Measurements from ENCODE around the gene SOCS6. TPM values are rescaled to one million over a fixed set of nuclear protein-coding genes. Genes with fewer than 3 reads are reported as not detected.

SOCS6 gene
- total RNA-seq, 3 donors from 2014 or later, result 17.9 to 32.9 (median 20.6) TPM

GRCh38 chr18:70331456-70332097, 42.7 kb downstream of the SOCS6 start:
- intact Hi-C loops (cut with DNase I; ENCODE audit: low total_unique reads), result no loop called here
- Histone ChIP-seq H3K4me3 (no peak overlapping the region), H3K9me3 (no peaks in the 10 kb centered on the region), H3K4me1 (no peaks in the 10 kb centered on the region), H3K27ac (no peak overlapping the region), H3K36me3 (no peaks in the 10 kb centered on the region), H3K27me3 (no peaks in the 10 kb centered on the region)
- TF ChIP-seq POLR2A (IDR thresholded peaks at IDR 0.05) (no peak), POLR2AphosphoS5 (IDR thresholded peaks at IDR 0.05) (no peak), CTCF (IDR thresholded peaks at IDR 0.05) (no peak)
- DNase-seq (ENCODE audit: low spot score in 2 of 2), result no peak

DNA sequence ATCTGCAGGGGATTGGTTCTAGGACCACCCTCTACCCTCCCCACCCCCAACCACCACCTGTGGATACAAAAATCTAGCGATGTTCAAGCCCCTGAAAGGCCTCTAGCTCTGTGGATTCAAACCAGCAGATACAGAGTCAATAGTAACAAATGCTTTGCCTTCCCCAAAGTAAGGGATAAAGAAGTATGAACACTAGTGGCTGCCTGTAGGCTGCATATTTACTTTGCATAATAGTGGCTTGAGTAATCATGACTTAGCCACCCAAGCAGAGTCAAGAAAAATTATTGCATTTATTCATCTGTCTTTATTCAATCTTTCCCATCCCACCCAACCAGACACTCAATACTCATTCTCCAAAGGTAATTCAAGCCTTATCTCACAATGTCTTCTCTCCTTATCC, 43.8 kb downstream of the SOCS6 start:
- no peak for DNase-seq (ENCODE audit: low spot score in 2 of 2)
- no peak overlapping the region for H3K27ac ChIP-seq
- H3K9me3 ChIP-seq, result no peaks in the 10 kb centered on the region

GRCh38 chr18:70333316-70333715, 44.5 kb downstream of the SOCS6 start:
- no peak overlapping the region for H3K4me3 ChIP-seq
- no peaks in the 10 kb centered on the region for H3K4me1 ChIP-seq
- TF ChIP-seq POLR2A (IDR thresholded peaks at IDR 0.05), result no peak
- H3K9me3 ChIP-seq, result peaks cover 0 to under 1% of the 10 kb centered on the region in 2 donors
- H3K27me3 ChIP-seq, result no peaks in the 10 kb centered on the region
- no peak overlapping the region for H3K27ac ChIP-seq
- intact Hi-C loops (cut with DNase I; ENCODE audit: low total_unique reads), result no loop called here
- H3K36me3 ChIP-seq, result no peaks in the 10 kb centered on the region
- DNase-seq (ENCODE audit: low spot score in 2 of 2), result no peak

More for the DNA sequence above, 43.8 kb downstream of the SOCS6 start:
- Histone ChIP-seq H3K4me1 (no peaks in the 10 kb centered on the region), H3K36me3 (no peaks in the 10 kb centered on the region), H3K4me3 (no peak overlapping the region), H3K27me3 (no peaks in the 10 kb centered on the region)
- no peak for TF ChIP-seq CTCF (IDR thresholded peaks at IDR 0.05)
- TF ChIP-seq POLR2A (IDR thresholded peaks at IDR 0.05), result no peak
- no peak for TF ChIP-seq POLR2AphosphoS5 (IDR thresholded peaks at IDR 0.05)
- intact Hi-C loops (cut with DNase I; ENCODE audit: low total_unique reads), result no loop called here

GRCh38 chr18:70333757-70334156, 44.9 kb downstream of the SOCS6 start:
- H3K36me3 ChIP-seq, result no peaks in the 10 kb centered on the region
- H3K4me1 ChIP-seq, result no peaks in the 10 kb centered on the region
- H3K4me3 ChIP-seq, result no peak overlapping the region
- intact Hi-C loops (cut with DNase I; ENCODE audit: low total_unique reads), result no loop called here
- H3K9me3 ChIP-seq, result peaks cover 0 to 5% of the 10 kb centered on the region in 2 donors
- H3K27ac ChIP-seq, result no peak overlapping the region
- no peaks in the 10 kb centered on the region for H3K27me3 ChIP-seq
- DNase-seq (ENCODE audit: low spot score in 2 of 2), result no peak
- no peak for TF ChIP-seq CTCF (IDR thresholded peaks at IDR 0.05)
- TF ChIP-seq POLR2A (IDR thresholded peaks at IDR 0.05), result no peak
- TF ChIP-seq POLR2AphosphoS5 (IDR thresholded peaks at IDR 0.05), result no peak

DNA sequence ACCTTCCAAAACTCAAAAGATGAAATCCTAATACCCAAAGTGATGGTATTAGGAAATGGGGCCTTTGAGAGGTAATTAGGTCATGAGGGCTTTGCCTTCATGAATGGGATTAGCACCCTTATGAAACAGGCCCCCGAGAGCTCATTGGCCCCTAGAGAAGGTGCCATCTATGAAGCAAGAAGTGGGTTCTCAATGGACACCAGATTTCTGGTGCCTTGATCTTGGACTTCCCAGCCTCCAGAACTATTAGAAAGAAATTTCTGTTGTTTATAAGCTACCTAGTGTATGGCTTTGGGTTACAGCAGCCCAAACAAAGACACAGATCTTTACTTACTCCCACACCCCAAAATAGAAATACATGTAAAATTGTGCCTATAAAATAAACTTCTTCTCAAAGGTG, 45.4 kb downstream of the SOCS6 start:
- no peak overlapping the region for H3K27ac ChIP-seq
- no peak for DNase-seq (ENCODE audit: low spot score in 2 of 2)
- H3K4me1 ChIP-seq, result no peaks in the 10 kb centered on the region
- no peaks in the 10 kb centered on the region for H3K27me3 ChIP-seq
- intact Hi-C loops (cut with DNase I; ENCODE audit: low total_unique reads), result no loop called here
- no peak overlapping the region for H3K4me3 ChIP-seq
- H3K36me3 ChIP-seq, result no peaks in the 10 kb centered on the region
- peaks cover 0 to 7% of the 10 kb centered on the region in 2 donors for H3K9me3 ChIP-seq
- TF ChIP-seq CTCF (IDR thresholded peaks at IDR 0.05) (no peak), POLR2AphosphoS5 (IDR thresholded peaks at IDR 0.05) (no peak), POLR2A (IDR thresholded peaks at IDR 0.05) (no peak)

All from breast epithelium (tissue), 4 donors.